ENCODE data around the gene MICA. TPM values are rescaled to one million over a fixed set of nuclear protein-coding genes. Genes with fewer than 3 reads are reported as not detected.

The MICA gene
- total RNA-seq, 2 donors from 2014 or later: 12.5 to 13.7 TPM

DNA sequence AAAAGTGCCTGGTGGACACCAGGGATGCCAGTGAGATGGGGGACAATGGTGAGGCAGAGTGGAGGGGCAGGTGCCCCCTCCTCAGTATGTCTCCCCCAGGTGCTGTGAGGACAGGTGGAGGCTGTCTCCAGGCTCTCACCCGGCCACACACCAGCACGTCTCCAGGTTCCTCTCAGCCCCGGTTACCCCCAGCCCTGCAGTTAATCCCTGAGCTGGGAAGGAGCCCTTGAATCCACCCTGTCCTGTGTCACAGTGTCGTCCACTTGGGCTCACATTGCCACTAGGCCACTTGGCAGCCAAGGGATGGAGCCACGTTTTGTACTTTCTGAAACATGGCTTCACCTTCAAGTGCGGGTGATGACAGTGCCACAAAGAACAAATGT is 24.7 kb upstream of the MICA start:
- no peaks in the 10 kb centered on the region for H3K9me3 Mint-ChIP-seq
- Histone ChIP-seq H3K27me3 (ENCODE audit: control insufficient read depth, insufficient read depth, low read length, poor library complexity, severe bottlenecking) (peaks cover 5% of the 10 kb centered on the region), H3K4me3 (ENCODE audit: low read length) (no peak overlapping the region), H3K9me3 (ENCODE audit: control insufficient read depth, low read length) (no peaks in the 10 kb centered on the region), H3K36me3 (ENCODE audit: control insufficient read depth, insufficient read depth, low read length) (no peaks in the 10 kb centered on the region), H3K9ac (ENCODE audit: extremely low read depth, low read length, poor library complexity, severe bottlenecking) (no peak overlapping the region), H3K27ac (ENCODE audit: low read depth, low read length) (no peak overlapping the region), H3K4me1 (ENCODE audit: control insufficient read depth, insufficient read depth, low read length) (no peaks in the 10 kb centered on the region)
- H3K27ac Mint-ChIP-seq: no peak overlapping the region
- peaks cover 30% of the 10 kb centered on the region for H3K27me3 Mint-ChIP-seq (ENCODE audit: insufficient read depth)
- WGBS, 2 experiments (ENCODE audit: insufficient coverage in 1 of 2, insufficient read length in 1 of 2): 86 to 88% methylated on average over 6 of the region's 6 CpGs
- no peak overlapping the region for H3K4me3 Mint-ChIP-seq
- TF ChIP-seq CTCF (conservative IDR thresholded peaks at IDR 0.05): no peak
- no peaks in the 10 kb centered on the region for H3K4me1 Mint-ChIP-seq
- no peaks in the 10 kb centered on the region for H3K36me3 Mint-ChIP-seq (ENCODE audit: low read depth)
- no peak for DNase-seq

DNA sequence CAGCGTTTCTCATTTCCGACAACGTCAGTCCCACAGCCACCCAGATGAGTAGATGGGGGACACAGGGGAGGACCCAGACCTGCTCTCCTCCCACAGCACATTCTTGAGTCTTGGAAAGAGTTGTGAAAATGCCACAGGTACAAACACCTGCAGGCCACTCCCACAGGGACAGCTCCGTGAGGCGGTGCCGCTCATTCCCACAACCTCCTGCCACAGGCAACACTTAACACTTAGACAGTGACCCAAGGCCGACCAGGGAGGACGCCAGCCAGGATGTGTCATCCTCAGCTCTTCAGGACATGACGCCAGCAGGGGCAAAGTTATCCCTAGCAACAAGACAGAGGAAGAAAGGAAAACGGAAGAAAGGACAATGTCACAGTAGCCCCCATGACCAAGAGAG is 23.5 kb upstream of the MICA start:
- Mint-ChIP-seq H3K4me3 (no peak overlapping the region), H3K27ac (no peak overlapping the region), H3K4me1 (no peaks in the 10 kb centered on the region), H3K27me3 (ENCODE audit: insufficient read depth) (peaks cover 30% of the 10 kb centered on the region), H3K36me3 (ENCODE audit: low read depth) (no peaks in the 10 kb centered on the region), H3K9me3 (no peaks in the 10 kb centered on the region)
- Histone ChIP-seq H3K9ac (ENCODE audit: extremely low read depth, low read length, poor library complexity, severe bottlenecking) (no peak overlapping the region), H3K4me1 (ENCODE audit: control insufficient read depth, insufficient read depth, low read length) (no peaks in the 10 kb centered on the region), H3K9me3 (ENCODE audit: control insufficient read depth, low read length) (no peaks in the 10 kb centered on the region), H3K27ac (ENCODE audit: low read depth, low read length) (no peak overlapping the region), H3K27me3 (ENCODE audit: control insufficient read depth, insufficient read depth, low read length, poor library complexity, severe bottlenecking) (peaks cover 5% of the 10 kb centered on the region), H3K4me3 (ENCODE audit: low read length) (no peak overlapping the region), H3K36me3 (ENCODE audit: control insufficient read depth, insufficient read depth, low read length) (no peaks in the 10 kb centered on the region)
- DNase-seq: no peak
- WGBS, 2 experiments (ENCODE audit: insufficient coverage in 1 of 2, insufficient read length in 1 of 2): 79 to 89% methylated on average over 7 to 10 of the region's 10 CpGs
- TF ChIP-seq CTCF (conservative IDR thresholded peaks at IDR 0.05): no peak

- H3K36me3 ChIP-seq (ENCODE audit: control insufficient read depth, insufficient read depth, low read length): no peaks in the 10 kb centered on the region
- no peaks in the 10 kb centered on the region for H3K36me3 Mint-ChIP-seq (ENCODE audit: low read depth)
- H3K27ac Mint-ChIP-seq: no peak overlapping the region
- H3K4me1 ChIP-seq (ENCODE audit: control insufficient read depth, insufficient read depth, low read length): no peaks in the 10 kb centered on the region
- H3K4me3 ChIP-seq (ENCODE audit: low read length): no peak overlapping the region
- H3K27me3 ChIP-seq (ENCODE audit: control insufficient read depth, insufficient read depth, low read length, poor library complexity, severe bottlenecking): peaks cover 5% of the 10 kb centered on the region
- no peak overlapping the region for H3K4me3 Mint-ChIP-seq
- no peak overlapping the region for H3K27ac ChIP-seq (ENCODE audit: low read depth, low read length)
- H3K4me1 Mint-ChIP-seq: no peaks in the 10 kb centered on the region
- H3K9me3 ChIP-seq (ENCODE audit: control insufficient read depth, low read length): no peaks in the 10 kb centered on the region
- no peaks in the 10 kb centered on the region for H3K9me3 Mint-ChIP-seq
- H3K27me3 Mint-ChIP-seq (ENCODE audit: insufficient read depth): peaks cover 29% of the 10 kb centered on the region
- DNase-seq: no peak
- TF ChIP-seq CTCF (conservative IDR thresholded peaks at IDR 0.05): no peak
- WGBS, 2 experiments (ENCODE audit: insufficient coverage in 1 of 2, insufficient read length in 1 of 2): 83 to 93% methylated on average over 2 to 4 of the region's 4 CpGs
- no peak overlapping the region for H3K9ac ChIP-seq (ENCODE audit: extremely low read depth, low read length, poor library complexity, severe bottlenecking)
Observed at GRCh38 chr6:31381666-31382065, 21.7 kb upstream of the MICA start.

Measured in endodermal cell (in vitro differentiated cells).